KOPT-K1 (cell line): ENCODE data around the gene PRXL2B.

Source experiments
- H3K27ac ChIP-seq: fragments of 200-600 bp; sonication (generic); 2 replicates; pipeline ENCODE4 v1.5.1; 2016; ENCODE audit warnings: antibody characterized with exemption, mild to moderate bottlenecking, low read depth, low read length; ENCODE audit not compliant: poor library complexity, severe bottlenecking
- H3K36me3 ChIP-seq: fragments of 200-600 bp; sonication (generic); 2 replicates; pipeline ENCODE4 v1.5.1; 2017; ENCODE audit warnings: antibody characterized with exemption, mild to moderate bottlenecking, low read length, moderate library complexity; ENCODE audit not compliant: insufficient read depth
- H3K9me3 ChIP-seq: fragments of 200-600 bp; sonication (generic); 2 replicates; pipeline ENCODE4 v1.5.1; 2017; ENCODE audit warnings: antibody characterized with exemption, low read length, mild to moderate bottlenecking; ENCODE audit not compliant: insufficient read depth, poor library complexity, severe bottlenecking

Gene PRXL2B

DNA sequence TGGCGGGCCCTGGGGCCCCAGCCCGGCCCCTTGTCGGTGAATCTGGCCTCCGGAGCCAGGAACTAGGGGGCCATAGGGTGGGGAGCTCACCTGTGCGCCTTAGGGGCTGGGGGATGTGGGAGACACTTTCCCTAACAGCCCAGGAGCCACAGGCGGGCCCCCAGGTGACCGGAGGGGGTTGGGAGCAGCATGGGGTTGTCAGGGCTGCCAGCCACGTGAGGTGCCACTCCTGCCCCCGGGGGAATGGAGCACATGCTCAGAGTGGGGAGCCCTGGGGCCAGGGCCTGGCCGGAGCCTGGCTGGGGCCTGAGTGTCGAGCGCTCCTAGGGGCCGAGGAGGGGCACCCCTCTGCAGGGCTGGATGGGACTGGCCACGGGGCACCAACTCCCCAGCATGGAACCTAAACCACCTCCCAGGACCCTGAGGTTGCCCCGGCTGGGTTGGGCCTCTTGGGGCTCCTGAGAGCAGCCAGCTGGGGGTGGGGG lies 19.9 kb downstream of the PRXL2B start:
- H3K9me3 ChIP-seq = no peaks in the 10 kb centered on the region
- H3K36me3 ChIP-seq = no peaks in the 10 kb centered on the region
- H3K27ac ChIP-seq = no peak overlapping the region

DNA sequence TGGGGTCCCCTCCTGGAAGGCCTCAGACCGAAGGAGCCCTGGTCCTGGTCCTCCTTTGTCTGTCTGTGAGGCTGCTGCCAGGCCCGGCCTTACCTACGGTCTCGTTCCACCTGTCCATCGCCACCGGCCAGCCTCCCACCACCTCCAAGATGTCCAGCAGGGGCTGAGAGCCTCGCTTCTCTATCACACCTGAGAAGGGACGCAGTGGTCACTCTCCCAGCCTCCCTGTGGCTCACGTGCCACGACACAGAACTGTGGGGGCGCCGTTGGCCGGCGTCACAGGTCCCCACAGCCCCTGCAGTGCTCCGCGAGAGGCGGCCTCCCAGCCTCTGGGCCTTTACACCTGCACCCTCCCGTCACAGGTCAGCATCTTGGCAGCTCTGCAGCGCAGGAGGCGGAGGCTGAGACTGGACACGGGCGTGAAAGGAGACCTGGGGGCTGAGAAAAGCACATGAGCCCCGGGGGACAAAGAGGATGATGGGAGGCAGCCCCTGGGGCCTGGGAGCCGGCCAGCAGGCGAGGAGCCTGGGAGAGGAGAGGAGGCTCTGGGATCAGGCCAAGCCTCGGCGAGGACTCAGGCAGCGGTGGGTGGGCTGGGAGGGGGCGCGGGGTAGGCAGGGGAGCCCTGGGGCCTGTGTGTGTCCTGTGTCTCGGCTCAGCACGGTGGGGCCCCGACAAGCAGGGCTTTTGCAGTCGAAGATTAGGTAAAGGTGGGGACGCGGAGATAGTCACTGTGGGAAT lies 20.5 kb downstream of the PRXL2B start:
- Histone ChIP-seq H3K27ac (no peak overlapping the region), H3K36me3 (no peaks in the 10 kb centered on the region), H3K9me3 (no peaks in the 10 kb centered on the region)

DNA sequence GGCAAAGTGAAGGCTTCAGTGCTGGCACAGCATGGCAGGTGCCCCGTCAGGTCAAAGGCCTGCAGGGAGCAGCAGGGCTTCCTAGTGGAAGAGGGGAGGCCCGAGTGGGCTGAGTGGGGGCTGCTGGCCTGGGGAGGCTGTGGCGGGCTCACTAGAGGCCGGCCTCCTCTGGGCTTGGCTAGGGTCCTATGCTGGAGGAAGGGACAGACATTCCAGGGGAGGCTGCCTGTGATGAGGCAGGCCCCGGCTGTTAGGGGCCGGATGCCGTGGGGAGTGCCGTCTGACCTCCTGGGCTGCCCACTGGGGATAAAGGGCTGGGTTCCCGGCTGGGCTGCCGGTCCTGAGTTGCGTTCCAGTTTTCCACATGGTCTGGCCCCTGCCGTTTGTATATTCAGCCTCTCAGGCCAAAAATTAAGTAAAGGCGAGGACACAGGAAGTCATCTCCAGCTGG lies 21.1 kb downstream of the PRXL2B start:
- Histone ChIP-seq H3K27ac (no peak overlapping the region), H3K9me3 (no peaks in the 10 kb centered on the region), H3K36me3 (no peaks in the 10 kb centered on the region)

DNA sequence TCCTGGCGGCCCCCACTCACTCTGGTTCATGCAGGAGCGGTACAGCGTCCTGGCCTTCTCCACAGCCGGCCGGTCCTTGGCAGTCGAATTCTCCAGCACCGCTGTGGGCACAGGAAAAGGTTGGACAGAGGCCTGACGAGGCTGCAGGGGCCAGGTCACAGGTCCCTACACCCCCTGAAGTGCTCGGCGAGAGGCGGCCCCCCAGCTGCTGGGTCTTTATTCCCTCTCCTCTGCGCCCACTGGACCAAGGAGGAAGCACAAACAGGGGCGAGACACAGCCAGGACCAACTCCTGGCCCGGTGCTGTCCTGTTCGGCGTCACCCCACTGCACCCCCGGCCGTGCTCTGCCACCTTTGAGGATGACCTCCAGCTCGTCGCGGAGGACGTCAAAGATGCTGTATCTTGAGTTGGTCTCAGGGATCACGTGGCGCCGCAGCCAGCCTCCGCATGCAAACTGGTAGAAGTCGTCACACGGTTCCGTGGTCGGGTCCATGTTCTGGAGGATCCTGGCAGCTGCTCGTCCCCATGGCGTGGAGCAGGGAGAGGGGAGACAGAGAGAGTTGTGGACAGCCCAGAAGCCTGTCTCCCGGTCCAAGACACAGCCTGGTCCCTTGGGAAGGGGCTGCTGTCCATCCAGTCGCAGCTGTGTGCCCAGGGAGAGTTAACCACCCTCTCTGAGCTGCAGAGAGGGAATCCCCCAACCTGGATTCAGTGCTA lies 22.9 kb downstream of the PRXL2B start:
- Histone ChIP-seq H3K36me3 (no peaks in the 10 kb centered on the region), H3K9me3 (peaks cover 15% of the 10 kb centered on the region), H3K27ac (no peak overlapping the region)

DNA sequence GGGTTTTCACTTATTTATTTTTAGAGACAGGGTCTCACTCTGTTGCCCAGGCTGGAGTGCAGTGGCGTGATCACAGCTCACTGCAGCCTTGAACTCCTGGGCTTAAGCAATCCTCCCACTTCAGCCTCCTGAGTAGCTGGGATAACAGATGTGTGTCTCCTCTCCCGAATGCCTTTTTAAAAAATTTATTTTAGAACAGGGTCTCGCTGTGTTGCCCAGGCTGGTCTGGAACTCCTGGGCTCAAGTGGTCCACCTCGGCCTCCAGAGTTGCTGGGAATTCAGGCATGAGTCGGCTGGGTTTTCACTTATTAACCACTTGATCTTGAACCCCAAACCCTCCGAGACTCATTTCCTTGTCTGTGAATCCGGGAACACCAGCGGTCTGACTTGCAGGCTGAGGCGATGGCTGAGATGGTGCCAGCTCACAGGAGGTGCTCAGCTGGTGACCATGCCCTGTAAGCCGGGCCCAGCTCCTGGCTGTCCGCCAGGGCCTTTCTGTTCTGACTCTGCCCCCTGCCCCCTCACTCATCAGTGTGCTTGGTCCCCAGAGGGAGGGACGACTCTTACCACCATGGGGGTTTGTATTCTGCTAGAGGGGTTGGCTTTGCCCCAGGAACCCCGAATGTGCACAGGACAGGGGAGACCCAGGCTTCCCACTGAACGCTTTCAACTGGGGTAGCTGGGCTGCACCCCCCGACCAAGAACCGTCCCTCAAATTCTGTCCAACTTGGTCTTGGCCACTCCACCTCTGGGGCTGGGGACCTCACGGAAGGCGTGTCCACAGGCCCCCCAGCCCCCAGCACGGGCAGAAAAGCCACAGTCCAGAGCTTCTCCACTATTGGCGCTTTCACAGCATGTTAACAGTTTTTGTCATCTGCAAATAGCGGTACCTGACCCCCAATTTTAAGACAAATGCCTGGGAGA lies 23.7 kb downstream of the PRXL2B start:
- Histone ChIP-seq H3K36me3 (no peaks in the 10 kb centered on the region), H3K9me3 (peaks cover 23% of the 10 kb centered on the region)

DNA sequence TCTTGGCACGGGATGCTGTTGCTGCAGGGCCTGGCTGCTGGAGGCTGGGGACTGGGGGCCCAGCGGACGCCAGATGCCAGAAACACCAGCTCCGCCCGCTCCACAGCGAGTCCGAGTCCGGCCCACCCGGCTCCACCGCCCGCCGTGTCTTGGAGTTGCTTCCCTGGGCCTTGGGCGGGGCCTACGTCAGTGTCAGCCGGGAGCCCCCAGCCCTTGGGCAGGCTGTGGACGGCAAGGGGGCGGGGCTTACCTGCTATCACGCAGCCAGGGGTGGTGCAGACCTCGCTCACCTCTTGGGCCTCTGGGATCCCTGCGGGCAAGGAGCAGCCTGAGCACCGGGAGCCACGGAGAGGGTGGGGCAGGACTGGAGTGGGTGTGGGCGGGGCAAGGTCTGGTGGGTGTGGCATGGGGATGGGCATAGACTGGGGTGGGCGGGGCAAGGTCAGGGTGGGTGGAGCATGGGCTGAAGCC lies 24.5 kb downstream of the PRXL2B start:
- no peaks in the 10 kb centered on the region for H3K36me3 ChIP-seq
- peaks cover 31% of the 10 kb centered on the region for H3K9me3 ChIP-seq
- H3K27ac ChIP-seq = no peak overlapping the region

More for the DNA sequence above, 23.7 kb downstream of the PRXL2B start:
- no peak overlapping the region for H3K27ac ChIP-seq

DNA sequence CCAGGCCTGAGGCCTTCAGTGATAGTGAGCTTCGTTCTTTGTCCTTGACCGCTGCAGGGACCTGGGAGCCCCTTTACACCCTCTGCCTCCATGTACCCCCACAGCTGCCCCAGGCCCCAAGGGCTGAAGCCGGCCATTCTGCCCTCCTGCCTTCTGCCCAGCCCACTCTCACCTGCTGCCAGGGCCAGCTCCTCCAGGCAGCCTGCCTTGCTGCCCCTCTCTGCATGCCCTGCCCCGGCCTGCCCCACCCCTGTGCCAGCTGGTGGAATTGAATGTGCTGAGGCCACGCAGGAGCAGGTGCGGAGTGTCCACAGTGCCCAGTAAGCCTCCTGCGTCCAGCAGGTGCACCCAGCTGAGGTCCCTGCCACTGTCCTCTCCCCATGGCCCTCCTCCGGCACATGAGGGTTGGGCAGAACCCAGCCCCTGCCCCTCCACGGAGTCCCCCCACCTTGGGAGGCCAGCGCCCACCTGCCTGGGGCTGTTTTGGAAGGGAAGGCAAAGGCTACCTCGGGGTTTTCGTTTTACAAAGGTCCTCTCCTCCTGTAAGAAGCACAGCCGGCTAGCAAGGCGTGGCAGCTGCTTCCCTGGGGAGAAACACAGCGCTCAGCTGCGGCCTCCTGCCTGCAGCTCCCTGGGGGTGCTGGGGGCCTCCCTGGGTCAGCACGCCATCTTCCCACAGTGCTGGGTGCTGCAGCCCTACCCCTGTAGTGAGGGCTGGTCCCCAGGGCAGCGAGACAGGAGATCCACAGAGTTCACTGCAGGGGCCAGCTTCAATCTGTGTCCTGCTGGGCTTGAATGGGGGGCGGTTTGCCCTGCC lies 25.3 kb downstream of the PRXL2B start:
- Histone ChIP-seq H3K9me3 (peaks cover 38% of the 10 kb centered on the region), H3K36me3 (no peaks in the 10 kb centered on the region), H3K27ac (no peak overlapping the region)

DNA sequence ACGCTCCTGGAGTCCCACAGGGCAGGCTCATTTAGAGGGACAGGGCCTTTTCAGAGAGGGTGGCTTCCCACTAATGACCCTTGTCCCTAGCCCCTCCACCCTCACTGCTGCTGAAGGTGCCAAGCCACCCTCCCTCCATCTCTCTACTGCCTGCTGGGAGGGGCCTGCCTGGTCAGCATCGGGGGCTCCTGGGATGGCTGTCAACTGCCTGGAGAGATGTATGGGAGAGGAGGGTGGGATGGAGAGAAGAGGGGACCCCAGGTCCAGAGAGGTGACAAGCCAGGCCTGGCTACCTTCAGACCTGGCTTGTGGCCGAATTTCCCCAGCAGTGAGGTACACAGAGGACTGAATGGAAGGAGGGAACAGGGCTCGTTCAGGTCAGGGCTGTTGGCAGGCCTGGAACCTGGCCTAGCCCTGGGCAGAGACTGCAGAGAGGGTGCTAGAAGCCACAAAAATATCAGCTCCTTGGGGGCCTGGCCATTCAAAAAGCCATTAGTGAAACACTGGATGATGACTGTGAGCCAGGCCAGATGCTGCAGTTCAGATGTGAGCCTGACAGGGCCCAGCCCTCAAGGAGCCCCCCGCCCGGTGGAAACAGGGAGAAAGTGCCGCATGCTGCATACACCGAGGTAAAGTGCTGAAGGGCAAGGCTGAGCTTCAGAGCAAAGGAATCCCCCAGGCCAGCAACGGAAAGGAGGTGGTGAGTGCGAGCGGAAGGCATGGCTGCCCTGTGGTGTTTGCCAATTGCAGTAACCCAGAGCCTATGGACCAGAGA lies 26.2 kb downstream of the PRXL2B start:
- Histone ChIP-seq H3K36me3 (no peaks in the 10 kb centered on the region), H3K9me3 (peaks cover 38% of the 10 kb centered on the region), H3K27ac (no peak overlapping the region)

DNA sequence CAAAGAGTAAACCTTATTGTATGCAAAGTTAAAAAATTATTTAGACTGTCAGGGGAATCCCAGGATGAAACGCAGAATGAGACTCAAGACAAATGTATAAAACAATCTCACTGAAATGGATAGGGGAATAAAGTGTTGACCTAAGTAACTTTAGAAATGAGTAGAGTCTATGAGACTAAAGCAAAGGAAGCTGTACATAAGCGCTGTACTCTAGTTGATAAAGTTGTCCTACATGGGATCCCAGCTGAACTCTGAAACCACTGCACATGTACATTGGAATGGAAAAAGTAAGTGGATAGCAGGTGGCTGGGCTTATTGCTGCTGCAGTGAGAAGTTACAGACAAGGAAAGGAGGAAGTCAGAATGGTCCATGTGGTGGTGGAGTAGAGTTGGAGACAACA lies 27.6 kb downstream of the PRXL2B start:
- Histone ChIP-seq H3K36me3 (no peaks in the 10 kb centered on the region), H3K9me3 (peaks cover 38% of the 10 kb centered on the region), H3K27ac (no peak overlapping the region)

DNA sequence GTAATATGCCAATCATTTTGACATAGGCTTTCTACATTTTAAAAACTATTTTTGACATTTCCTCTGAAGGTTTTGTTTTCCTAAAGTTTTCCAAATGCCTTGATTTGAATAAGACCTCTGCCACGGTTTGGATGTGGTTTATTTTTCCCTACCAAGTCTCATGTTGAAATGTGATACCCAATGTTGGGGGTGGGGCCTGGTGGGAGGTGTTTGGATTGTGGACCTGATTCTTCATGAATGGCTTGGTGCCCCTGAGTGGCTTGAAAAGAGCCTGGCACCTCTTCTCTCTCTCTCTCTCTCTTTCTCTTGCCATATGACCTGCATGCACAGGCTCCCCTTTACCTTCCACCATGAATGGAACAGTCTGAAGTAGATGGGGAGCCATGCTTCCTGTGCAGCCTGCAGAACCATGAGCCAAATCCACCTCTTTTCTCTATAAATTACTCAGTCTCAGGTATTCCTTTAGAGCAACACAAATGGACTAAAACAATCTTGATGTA lies 31.4 kb downstream of the PRXL2B start:
- H3K36me3 ChIP-seq = no peaks in the 10 kb centered on the region
- H3K9me3 ChIP-seq = peaks cover 65% of the 10 kb centered on the region
- no peak overlapping the region for H3K27ac ChIP-seq

DNA sequence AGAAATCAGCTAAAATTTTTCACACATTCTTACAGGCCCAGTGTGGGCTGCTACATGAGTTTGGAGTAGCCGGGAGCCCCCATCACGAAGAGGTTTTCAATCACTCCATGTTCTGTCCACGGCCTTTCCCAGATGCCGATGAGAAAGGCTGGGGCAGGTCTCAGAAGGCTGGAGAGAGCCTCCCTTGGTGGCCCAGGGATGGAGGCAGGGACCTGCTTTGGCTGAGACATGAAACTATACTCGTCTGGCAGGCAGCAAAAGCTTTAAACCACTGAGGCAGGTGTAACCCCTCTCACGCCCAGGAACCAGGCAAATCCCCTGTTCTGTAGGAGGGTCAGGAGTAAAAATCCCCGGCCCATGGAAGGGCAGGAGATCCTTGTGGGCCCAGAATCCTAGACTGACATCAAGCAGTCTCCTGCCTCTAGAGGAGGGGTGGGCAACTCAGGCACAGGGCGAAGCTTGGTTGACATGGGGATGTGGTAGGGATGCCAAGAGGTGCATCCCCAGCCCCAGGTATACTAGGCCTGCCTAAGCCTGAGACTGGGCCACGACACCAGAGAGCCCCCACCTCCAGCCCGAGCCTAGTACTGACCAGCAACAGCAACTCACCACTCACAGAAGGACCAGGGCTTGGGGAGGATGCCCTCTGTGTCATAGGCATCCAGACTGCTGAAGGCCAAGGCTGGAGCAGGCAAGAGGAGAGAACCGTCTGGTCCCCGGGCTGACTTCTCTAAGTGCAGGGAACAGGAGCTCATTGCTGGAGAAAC lies 37.2 kb downstream of the PRXL2B start:
- peaks cover 28% of the 10 kb centered on the region for H3K9me3 ChIP-seq
- no peak overlapping the region for H3K27ac ChIP-seq
- H3K36me3 ChIP-seq = no peaks in the 10 kb centered on the region

DNA sequence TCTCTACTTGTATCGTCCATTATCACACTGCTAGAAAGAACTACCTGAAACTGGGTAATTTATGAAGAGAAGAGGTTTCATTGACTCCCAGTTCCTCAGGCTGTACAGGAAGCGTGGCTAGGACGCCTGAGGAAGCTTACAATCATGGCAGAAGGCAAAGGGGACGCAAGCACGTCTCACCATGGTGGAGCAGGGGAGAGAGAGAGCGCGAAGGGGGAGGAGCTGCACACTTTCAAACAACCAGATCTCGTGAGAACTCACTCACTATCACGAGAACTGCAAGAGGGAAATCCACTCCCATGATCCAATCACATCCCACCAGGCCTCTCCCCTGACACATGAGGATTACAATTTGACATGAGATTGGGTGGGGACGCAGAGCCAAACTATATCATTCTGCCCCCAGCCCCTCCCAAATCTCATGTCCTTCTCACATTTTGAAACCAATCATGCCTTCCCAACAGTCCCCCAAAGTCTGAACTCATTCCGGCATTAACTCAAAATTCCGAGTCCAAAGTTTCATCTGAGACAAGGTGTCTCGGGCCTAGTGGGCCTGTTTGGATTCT lies 38.2 kb downstream of the PRXL2B start:
- Histone ChIP-seq H3K36me3 (no peaks in the 10 kb centered on the region), H3K9me3 (peaks cover 23% of the 10 kb centered on the region)

DNA sequence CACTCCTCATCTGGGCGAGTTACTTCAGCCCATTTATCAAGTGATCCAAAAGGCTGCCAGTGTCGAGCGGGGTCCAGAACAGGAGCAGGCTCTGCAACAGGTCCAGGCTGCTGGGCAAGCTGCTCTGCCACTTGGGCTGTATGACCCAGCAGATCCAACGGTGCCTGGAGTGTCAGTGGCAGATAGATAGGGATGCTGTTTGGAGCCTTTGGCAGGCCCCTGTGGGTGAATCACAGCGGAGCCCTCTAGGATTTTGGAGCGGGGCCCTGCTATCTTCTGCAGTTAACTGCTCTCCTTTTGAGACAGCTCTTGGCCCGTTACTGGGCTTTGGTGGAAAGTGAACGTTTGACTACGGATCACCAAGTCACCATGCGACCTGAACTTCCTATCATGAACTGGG lies 38.7 kb downstream of the PRXL2B start:
- H3K36me3 ChIP-seq = no peaks in the 10 kb centered on the region
- peaks cover 22% of the 10 kb centered on the region for H3K9me3 ChIP-seq
- H3K27ac ChIP-seq = no peak overlapping the region

More for the DNA sequence above, 38.2 kb downstream of the PRXL2B start:
- H3K27ac ChIP-seq = no peak overlapping the region
